GM12878 (cell line): ENCODE measurements around the gene MAMDC2. TPM values are rescaled to one million over a fixed set of nuclear protein-coding genes. Genes with fewer than 3 reads are reported as not detected.

Source experiments
- ATAC-seq: fragments of 200-7000 bp; cut with Tn5 transposase; 3 replicates; pipeline ENCODE4 v1.9.1; 2020; ENCODE audit warnings: mild to moderate bottlenecking, moderate library complexity
- BruUV-seq: library from RNA; stranded (reverse); fragments of 400-500 nt; replicated peaks from 2 replicates; lab custom pipeline; 2021; lab: Mats Ljungman, UMichigan
- CTCF ChIA-PET: fragments of 300-600 bp; sonication (Branson Sonifier 250); formaldehyde crosslinking; extraction: SDS; loops from one replicate; lab custom pipeline; 2021; ENCODE audit warnings: inconsistent platforms; lab: Yijun Ruan, JAX
- POLR2A ChIA-PET: fragments of 350-600 bp; formaldehyde crosslinking; extraction: SDS; loops from one replicate; lab custom pipeline; 2021; ENCODE audit warnings: inconsistent platforms; lab: Charles Lee
- RAD21 ChIA-PET: fragments of 300-600 bp; sonication (Branson Sonifier 250); formaldehyde crosslinking; loops from one replicate; lab custom pipeline; 2023; ENCODE audit warnings: antibody characterized with exemption; ENCODE audit not compliant: unreplicated experiment; lab: Charles Lee
- SMC1A ChIA-PET: fragments of 300-600 bp; sonication (Branson Sonifier 250); formaldehyde crosslinking; loops from one replicate; lab custom pipeline; 2023; ENCODE audit not compliant: unreplicated experiment, uncharacterized antibody; lab: Charles Lee
- DNase-seq: peaks from one replicate; pipeline ENCODE4 v3.0.0-alpha.2; 2011; ENCODE audit warnings: low read depth, low spot score
- FAIRE-seq: peaks from 3 replicates; lab custom pipeline; 2011; peaks lifted over from hg19 to GRCh38; lab: Jason Lieb, UNC
- H2AFZ ChIP-seq: 2 replicates; pipeline ENCODE4 v1.6.0; 2011; ENCODE audit warnings: low read depth, low read length, control low read depth; ENCODE audit not compliant: control insufficient read depth
- H3K27ac ChIP-seq: 2 replicates; pipeline ENCODE4 v1.5.1; 2011; ENCODE audit warnings: control low read depth; ENCODE audit not compliant: control insufficient read depth, insufficient read depth
- H3K27me3 ChIP-seq, 2 experiments: replicated peaks in 1 of 2; 2 replicates each; pipeline versions ENCODE4 v1.6.0 to v1.6.1; 2011; ENCODE audit warnings: low read length in 1 of 2; ENCODE audit not compliant: control insufficient read depth in 2 of 2, insufficient read depth in 2 of 2
- H3K36me3 ChIP-seq, 2 experiments: 2 replicates each; pipeline ENCODE4 v1.5.1; 2011; ENCODE audit warnings: low read length in 1 of 2; ENCODE audit not compliant: control insufficient read depth in 2 of 2, insufficient read depth in 2 of 2
- H3K4me1 ChIP-seq: 2 replicates; pipeline ENCODE4 v1.6.1; 2011; ENCODE audit warnings: mild to moderate bottlenecking, low read length, moderate library complexity, mixed read lengths; ENCODE audit not compliant: control insufficient read depth, insufficient read depth
- H3K4me2 ChIP-seq: 2 replicates; pipeline ENCODE4 v1.6.0; 2011; ENCODE audit warnings: control low read depth; ENCODE audit not compliant: control insufficient read depth, insufficient read depth
- H3K4me3 ChIP-seq: fragments of 200-600 bp; sonication (generic); 2 replicates; pipeline ENCODE4 v1.5.1; 2016
- H3K79me2 ChIP-seq: 2 replicates; pipeline ENCODE4 v1.6.0; 2011; ENCODE audit warnings: low read length; ENCODE audit not compliant: control insufficient read depth, insufficient read depth
- H3K9ac ChIP-seq: 2 replicates; pipeline ENCODE4 v1.8.0; 2011; ENCODE audit warnings: low read length, control low read depth, mixed read lengths; ENCODE audit not compliant: control insufficient read depth, insufficient read depth
- H3K9me3 ChIP-seq: replicated peaks from 3 replicates; pipeline ENCODE4 v1.5.1; 2011; ENCODE audit warnings: mild to moderate bottlenecking, low read length; ENCODE audit not compliant: control insufficient read depth, insufficient read depth
- H4K20me1 ChIP-seq: 2 replicates; pipeline ENCODE4 v1.6.0; 2011; ENCODE audit not compliant: control insufficient read depth, insufficient read depth
- ETV6 ChIP-seq, 2 experiments: fragments of 450-650 bp in 1 of 2; IDR thresholded peaks in 1 of 2; conservative IDR thresholded peaks in 1 of 2; 2 replicates each; pipeline ENCODE4 v1.6.1; 2014; ENCODE audit warnings: antibody characterized with exemption in 1 of 2, borderline replicate concordance in 1 of 2, low read depth in 1 of 2, mild to moderate bottlenecking in 1 of 2, moderate library complexity in 1 of 2
- EZH2 ChIP-seq: IDR thresholded peaks from 2 replicates; pipeline ENCODE4 v1.6.1; 2012; ENCODE audit warnings: low read depth, mild to moderate bottlenecking, control low read depth, inconsistent platforms, low read length, borderline replicate concordance; ENCODE audit not compliant: control insufficient read depth
- FOXM1 ChIP-seq: IDR thresholded peaks from 2 replicates; pipeline ENCODE4 v1.6.1; 2012; ENCODE audit warnings: low read depth, mild to moderate bottlenecking, inconsistent platforms, low read length, moderate library complexity
- HDAC6 ChIP-seq: fragments of 200-600 bp; sonication (generic); IDR thresholded peaks from one replicate; pipeline ENCODE4 v1.8.0; 2017; ENCODE audit warnings: antibody characterized with exemption; ENCODE audit not compliant: unreplicated experiment
- MYC ChIP-seq: IDR thresholded peaks from 2 replicates; pipeline ENCODE4 v1.6.1; 2011; ENCODE audit warnings: mild to moderate bottlenecking, low read length, moderate library complexity, inconsistent platforms; ENCODE audit not compliant: insufficient read depth, insufficient replicate concordance, insufficient read length, severe bottlenecking
- NFIC ChIP-seq: IDR thresholded peaks from 2 replicates; pipeline ENCODE4 v1.6.1; 2012; ENCODE audit warnings: low read depth, mild to moderate bottlenecking, inconsistent platforms, low read length, moderate library complexity
- NR2F1 ChIP-seq: fragments of 450-650 bp; conservative IDR thresholded peaks from 2 replicates; pipeline ENCODE4 v1.6.1; 2017; ENCODE audit warnings: mild to moderate bottlenecking
- SMAD1 ChIP-seq: fragments of 450-650 bp; IDR thresholded peaks from 2 replicates; pipeline ENCODE4 v1.6.1; 2018; ENCODE audit warnings: mild to moderate bottlenecking, low read depth; ENCODE audit not compliant: partially characterized antibody
- TARDBP ChIP-seq: IDR thresholded peaks from 2 replicates; pipeline ENCODE4 v1.6.1; 2016; ENCODE audit warnings: borderline replicate concordance
- ZNF217 ChIP-seq: fragments of 450-650 bp; IDR thresholded peaks from 2 replicates; pipeline ENCODE4 v1.6.1; 2017; ENCODE audit warnings: antibody characterized with exemption, mild to moderate bottlenecking
- ZZZ3 ChIP-seq: IDR thresholded peaks from 2 replicates; pipeline ENCODE4 v1.6.1; 2011; ENCODE audit warnings: low read depth; ENCODE audit not compliant: control insufficient read depth, insufficient read length
- WGBS: methylation state at CpG from one replicate; pipeline ENCODE4 v1.1.6; 2016; ENCODE audit warnings: low lambda C conversion rate; ENCODE audit not compliant: insufficient replicate concordance, insufficient coverage; ENCODE audit errors: missing lambda C conversion rate; 5-methylcytosine and 5-hydroxymethylcytosine counted together
- in situ Hi-C: fragments of 300-500 bp; cut with MboI; formaldehyde crosslinking; loops from 9 replicates; pipeline ENCODE4 v1.14.3; 2018; ENCODE audit warnings: mixed read lengths
- intact Hi-C: fragments of 100-400 bp; cut with micrococcal nuclease; formaldehyde crosslinking; loops from one replicate; pipeline ENCODE4 v1.14.2; 2022; ENCODE audit not compliant: unreplicated experiment
- polyA plus RNA-seq, 11 experiments: library from polyadenylated mRNA; depleted of rRNA in 4 of 11; unstranded in 6 of 11; stranded (reverse) in 5 of 11; fragments of >200 nt; fragmentation: Nextera tagmentation in 4 of 11; fragmentation: Illumina TruSeq in 1 of 11; extraction: Ambion mirVana in 4 of 11; extraction: Trizol in 1 of 11; gene quantifications; 1 replicate in 1 of 11; 2 replicates in 10 of 11; pipeline versions ENCODE4 v1.2.1 to v1.2.3, GENCODE V29; 2011 to 2016; ENCODE audit warnings: inconsistent platforms in 2 of 11, missing spikeins in 2 of 11, low read depth in 1 of 11
- total RNA-seq, 4 experiments: library from RNA; depleted of rRNA in 3 of 4; stranded (reverse); fragments of >200 nt in 3 of 4; fragmentation: Illumina TruSeq in 1 of 4; extraction: Trizol in 1 of 4; gene quantifications; 2 replicates each; pipeline versions ENCODE4 v1.2.1 to v1.2.3, GENCODE V29; 2013 to 2021

The MAMDC2 gene
- total and polyA plus RNA-seq, 10 of the 15 experiments (the other 5 are each of a cell fraction or from before 2014, with no cell fraction given) = 0.01 to 0.09 TPM; not detected in 8

DNA sequence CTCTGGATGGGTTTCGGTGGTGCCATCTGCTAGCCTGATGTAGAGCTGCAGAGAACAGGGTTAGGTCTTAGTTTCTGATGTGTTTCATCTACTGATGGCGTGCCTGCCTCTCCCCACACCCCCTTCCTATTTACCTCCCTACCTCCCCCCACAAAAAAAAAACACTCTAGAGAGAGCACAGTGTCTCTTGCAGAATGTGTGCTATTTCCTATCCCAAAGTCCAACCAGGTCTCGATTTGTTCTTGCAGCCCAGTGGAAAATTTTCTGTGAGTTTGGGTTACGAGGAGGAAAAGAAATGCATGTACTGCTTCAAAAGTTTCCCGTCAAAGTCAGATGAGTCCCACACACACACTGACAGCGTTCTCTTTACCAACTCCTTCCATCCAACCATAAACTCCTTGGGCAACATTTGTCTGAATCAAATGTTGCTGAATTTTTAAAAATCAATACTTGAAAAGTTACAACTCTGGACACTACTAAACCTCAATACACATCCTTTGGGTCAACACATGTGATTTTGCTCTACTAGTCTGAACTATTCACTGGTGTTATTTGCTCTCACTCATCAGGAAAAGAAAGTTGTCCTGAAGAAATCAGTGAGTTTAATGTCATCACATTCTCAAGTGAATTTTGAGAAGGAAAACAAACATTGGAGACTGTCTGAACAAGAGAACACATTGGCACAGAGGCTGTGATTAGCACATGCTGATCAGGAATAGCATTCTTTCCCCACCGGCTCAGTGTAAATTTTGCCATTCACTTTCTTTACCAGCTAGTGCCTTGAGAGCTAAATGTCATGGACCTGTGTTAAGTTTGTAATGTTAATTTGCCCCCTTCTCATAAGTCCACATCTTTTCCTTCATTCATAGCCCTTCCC lies 84.1 kb downstream of the MAMDC2 start:
- Histone ChIP-seq H3K4me3 (no peak overlapping the region), H3K9ac (no peak overlapping the region), H3K79me2 (no peaks in the 10 kb centered on the region), H3K36me3 (no peaks in the 10 kb centered on the region), H3K27me3 (peaks cover 0 to 1% of the 10 kb centered on the region in 2 experiments; a peak in 1 of 4 replicates), H4K20me1 (no peaks in the 10 kb centered on the region), H3K4me2 (no peak overlapping the region), H3K4me1 (no peaks in the 10 kb centered on the region), H3K9me3 (no peaks in the 10 kb centered on the region), H3K27ac (no peak overlapping the region), H2AFZ (no peak overlapping the region)
- no peak for TF ChIP-seq ZZZ3
- no peak for TF ChIP-seq ZNF217
- no peak for TF ChIP-seq SMAD1
- no peak for TF ChIP-seq TARDBP
- TF ChIP-seq ETV6 (conservative IDR thresholded peaks at IDR 0.05 in 1 of 2, IDR thresholded peaks at IDR 0.05 in 1 of 2; ENCODE audit: borderline replicate concordance in 1 of 2, low read depth in 1 of 2) = no peak
- TF ChIP-seq NR2F1 = no peak
- no peak for TF ChIP-seq NFIC
- TF ChIP-seq HDAC6 = no peak
- no peak for TF ChIP-seq FOXM1
- no peak for TF ChIP-seq EZH2
- no peak for TF ChIP-seq MYC
- DNase-seq = no peak
- RAD21 ChIA-PET = no interaction called here
- WGBS = 26% methylated on average over 7 of the region's 7 CpGs
- ATAC-seq = no peak
- no TSS peak for BruUV-seq
- POLR2A ChIA-PET = no interaction called here
- SMC1A ChIA-PET = interaction anchor here (0.7 kb wide), 1 partner anchor 17 kb away, joined by 3 read pairs; no protein-coding TSS in a partner anchor
- CTCF ChIA-PET = interaction anchor here (11.7 kb wide), 1 partner anchor 16 kb away, joined by 95 read pairs; no protein-coding TSS in a partner anchor
- no peak for FAIRE-seq
- intact Hi-C loops (no loop called here), in situ Hi-C loops (no loop called here)
